ENCODE measurements around the gene SIPA1L2.

DNA sequence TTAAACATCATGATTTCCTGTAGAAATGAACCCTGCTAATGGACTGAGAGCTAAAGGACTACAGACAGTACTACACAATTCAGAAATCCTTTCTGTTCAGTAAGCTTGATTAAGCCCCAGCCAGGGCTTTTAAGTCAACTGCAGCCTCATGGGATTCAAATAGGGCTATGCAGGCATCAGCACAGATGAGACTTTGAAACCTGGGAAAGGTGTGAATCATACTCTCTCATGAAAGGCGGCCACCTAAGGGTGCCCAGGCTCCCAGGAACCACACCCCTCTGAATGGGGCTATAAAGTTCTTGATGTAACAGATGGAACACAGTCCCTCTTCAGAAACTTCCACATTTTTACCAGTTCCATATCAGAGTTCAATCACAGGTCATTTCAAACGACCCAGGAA, 7.6 kb downstream of the SIPA1L2 start:
- TF ChIP-seq POU2F2 (IDR thresholded peaks at IDR 0.05; ENCODE audit: low read depth, low read length) (no peak), POLR2A (IDR thresholded peaks at IDR 0.05; ENCODE audit: low read depth, low read length) (no peak), POLR2AphosphoS5 (IDR thresholded peaks at IDR 0.05; ENCODE audit: low read depth, low read length) (no peak), TAF1 (IDR thresholded peaks at IDR 0.05; ENCODE audit: low read depth, low read length) (no peak)

All from GM12891 (cell line).